Measurements from ENCODE around the gene RRAD. TPM values are rescaled to one million over a fixed set of nuclear protein-coding genes. Genes with fewer than 3 reads are reported as not detected.

RRAD gene
- polyA plus RNA-seq, 1 experiment, result 1.9 TPM

DNA sequence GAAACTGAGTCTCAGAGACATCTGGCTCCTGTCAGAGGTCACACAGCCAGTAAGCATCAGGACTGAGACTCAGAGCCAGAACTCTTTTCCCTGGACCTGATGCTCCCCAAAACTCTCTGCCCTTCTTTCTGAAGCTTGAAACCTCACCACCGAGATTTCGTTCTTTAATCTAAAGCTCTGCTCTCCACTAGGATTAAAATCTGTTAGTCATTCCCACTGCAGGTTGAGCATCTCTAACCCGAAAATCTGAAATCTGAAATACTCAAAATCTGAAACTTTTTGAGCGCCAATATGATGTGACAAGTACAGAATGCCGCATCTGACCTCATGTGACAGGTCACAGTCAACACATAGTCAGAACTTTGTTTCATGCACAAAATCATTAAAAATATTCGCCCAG is 8.8 kb downstream of the RRAD start:
- no peak for DNase-seq (ENCODE audit: low read depth, low spot score)
- ChIA-PET CTCF (interaction anchor here (0.7 kb wide), 1 partner anchor 416 kb away, joined by 3 read pairs; no protein-coding TSS in a partner anchor), POLR2A (no interaction called here)
- H3K9me3 ChIP-seq (ENCODE audit: control insufficient read depth, insufficient read depth, low read length), result no peaks in the 10 kb centered on the region; the same call in 1 of the 2 replicates
- no peak overlapping the region for H3K4me3 ChIP-seq (ENCODE audit: low read depth, low read length)
- H3K27me3 ChIP-seq (ENCODE audit: control insufficient read depth, insufficient read depth, low read length), result peaks cover 35% of the 10 kb centered on the region
- no peak overlapping the region for H3K27ac ChIP-seq (ENCODE audit: low read depth, low read length)
- TF ChIP-seq, protein P1, sequence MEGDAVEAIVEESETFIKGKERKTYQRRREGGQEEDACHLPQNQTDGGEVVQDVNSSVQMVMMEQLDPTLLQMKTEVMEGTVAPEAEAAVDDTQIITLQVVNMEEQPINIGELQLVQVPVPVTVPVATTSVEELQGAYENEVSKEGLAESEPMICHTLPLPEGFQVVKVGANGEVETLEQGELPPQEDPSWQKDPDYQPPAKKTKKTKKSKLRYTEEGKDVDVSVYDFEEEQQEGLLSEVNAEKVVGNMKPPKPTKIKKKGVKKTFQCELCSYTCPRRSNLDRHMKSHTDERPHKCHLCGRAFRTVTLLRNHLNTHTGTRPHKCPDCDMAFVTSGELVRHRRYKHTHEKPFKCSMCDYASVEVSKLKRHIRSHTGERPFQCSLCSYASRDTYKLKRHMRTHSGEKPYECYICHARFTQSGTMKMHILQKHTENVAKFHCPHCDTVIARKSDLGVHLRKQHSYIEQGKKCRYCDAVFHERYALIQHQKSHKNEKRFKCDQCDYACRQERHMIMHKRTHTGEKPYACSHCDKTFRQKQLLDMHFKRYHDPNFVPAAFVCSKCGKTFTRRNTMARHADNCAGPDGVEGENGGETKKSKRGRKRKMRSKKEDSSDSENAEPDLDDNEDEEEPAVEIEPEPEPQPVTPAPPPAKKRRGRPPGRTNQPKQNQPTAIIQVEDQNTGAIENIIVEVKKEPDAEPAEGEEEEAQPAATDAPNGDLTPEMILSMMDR (IDR thresholded peaks at IDR 0.05; ENCODE audit: low read depth, low read length), result no peak

DNA sequence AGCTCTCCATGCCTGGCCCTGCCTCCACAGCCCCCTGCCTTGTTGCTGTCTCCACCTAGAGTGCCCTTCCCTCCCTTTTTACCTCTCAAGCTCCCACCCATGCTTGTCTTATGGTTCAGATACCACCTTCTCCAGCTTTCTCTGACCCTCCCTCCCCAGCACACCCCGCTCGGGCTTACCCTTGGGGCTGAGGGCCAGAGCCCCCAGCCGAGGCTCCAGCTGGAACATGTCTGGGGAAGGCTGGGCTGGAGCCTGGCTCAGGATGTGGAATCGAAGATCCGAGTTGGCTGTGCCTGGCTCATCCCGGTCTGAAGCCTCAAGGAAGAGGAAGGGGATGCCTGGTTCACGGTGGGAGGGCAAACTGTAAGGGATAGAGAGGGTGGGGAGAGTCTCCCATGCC is 10.3 kb downstream of the RRAD start:
- DNase-seq (ENCODE audit: low read depth, low spot score), result no peak
- Histone ChIP-seq H3K27ac (ENCODE audit: low read depth, low read length) (no peak overlapping the region), H3K9me3 (ENCODE audit: control insufficient read depth, insufficient read depth, low read length) (no peaks in the 10 kb centered on the region; the same call in 1 of the 2 replicates), H3K27me3 (ENCODE audit: control insufficient read depth, insufficient read depth, low read length) (peaks cover 26% of the 10 kb centered on the region), H3K4me3 (ENCODE audit: low read depth, low read length) (no peak overlapping the region)
- POLR2A ChIA-PET, result no interaction called here
- TF ChIP-seq, protein P1 (IDR thresholded peaks at IDR 0.05; ENCODE audit: low read depth, low read length), result no peak
- CTCF ChIA-PET, result no interaction called here

- ChIA-PET CTCF (no interaction called here), POLR2A (no interaction called here)
- no peak for DNase-seq (ENCODE audit: low read depth, low spot score)
- H3K27ac ChIP-seq (ENCODE audit: low read depth, low read length), result no peak overlapping the region
- peaks cover 21% of the 10 kb centered on the region for H3K27me3 ChIP-seq (ENCODE audit: control insufficient read depth, insufficient read depth, low read length)
- no peak overlapping the region for H3K4me3 ChIP-seq (ENCODE audit: low read depth, low read length)
- TF ChIP-seq, protein P1 (IDR thresholded peaks at IDR 0.05; ENCODE audit: low read depth, low read length), result no peak
- no peaks in the 10 kb centered on the region; the same call in 1 of the 2 replicates for H3K9me3 ChIP-seq (ENCODE audit: control insufficient read depth, insufficient read depth, low read length)
These were observed 10.8 kb downstream of the RRAD start for GRCh38 chr16:66914541-66914940.

GRCh38 chr16:66913711-66914110 is 11.6 kb downstream of the RRAD start:
- H3K27me3 ChIP-seq (ENCODE audit: control insufficient read depth, insufficient read depth, low read length), result peaks cover 19% of the 10 kb centered on the region
- no peak overlapping the region for H3K4me3 ChIP-seq (ENCODE audit: low read depth, low read length)
- no peak for DNase-seq (ENCODE audit: low read depth, low spot score)
- TF ChIP-seq, protein P1 (IDR thresholded peaks at IDR 0.05; ENCODE audit: low read depth, low read length), result no peak
- CTCF ChIA-PET, result no interaction called here
- no peaks in the 10 kb centered on the region; the same call in 1 of the 2 replicates for H3K9me3 ChIP-seq (ENCODE audit: control insufficient read depth, insufficient read depth, low read length)
- no peak overlapping the region for H3K27ac ChIP-seq (ENCODE audit: low read depth, low read length)
- POLR2A ChIA-PET, result no interaction called here

DNA sequence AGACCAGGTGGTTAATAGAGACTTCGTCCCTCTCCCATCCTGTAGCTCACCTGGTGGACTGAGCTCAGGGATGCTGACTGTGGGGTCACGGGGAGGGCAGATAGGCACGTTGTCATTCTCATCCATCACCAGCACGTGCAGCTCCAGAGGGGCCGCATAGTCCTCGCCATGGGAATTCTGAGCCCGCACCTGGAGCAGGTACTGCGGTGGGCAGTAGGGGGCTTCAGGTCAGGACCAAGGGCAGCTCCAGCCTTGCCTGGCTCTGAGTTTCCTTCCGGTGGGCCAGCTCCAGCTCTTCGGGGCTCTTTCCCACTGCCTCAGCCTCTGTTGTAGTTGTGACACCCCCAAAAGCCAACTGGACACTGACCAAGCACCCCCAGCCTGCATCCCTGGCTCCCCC is 12.3 kb downstream of the RRAD start:
- no peak for DNase-seq (ENCODE audit: low read depth, low spot score)
- Histone ChIP-seq H3K4me3 (ENCODE audit: low read depth, low read length) (no peak overlapping the region), H3K27ac (ENCODE audit: low read depth, low read length) (no peak overlapping the region), H3K27me3 (ENCODE audit: control insufficient read depth, insufficient read depth, low read length) (peaks cover 19% of the 10 kb centered on the region), H3K9me3 (ENCODE audit: control insufficient read depth, insufficient read depth, low read length) (no peaks in the 10 kb centered on the region; the same call in 1 of the 2 replicates)
- ChIA-PET CTCF (interaction anchor here (0.8 to 1.9 kb wide), 2 partner anchors 16 to 45 kb away, joined by 3 to 4 read pairs; no protein-coding TSS in a partner anchor), POLR2A (no interaction called here)
- TF ChIP-seq, protein P1 (IDR thresholded peaks at IDR 0.05; ENCODE audit: low read depth, low read length), result no peak

Measured in AG04450 (cell line).